Right lobe of liver (tissue), 4 donors: ENCODE measurements around the gene KISS1R.

ENCODE experiments used
- CTCF ChIP-seq, 4 donors: fragments of 200-600 bp in 3 of 4; fragments of 450-650 bp in 1 of 4; IDR thresholded peaks; one replicate each; pipeline versions ENCODE4 v1.5.1 to v1.8.0; 2016 to 2022; ENCODE audit warnings: antibody characterized with exemption in 4 of 4, mild to moderate bottlenecking in 2 of 4
- POLR2A ChIP-seq: fragments of 450-650 bp; IDR thresholded peaks from one replicate; pipeline ENCODE4 v1.6.1; 2017; ENCODE audit warnings: antibody characterized with exemption, mild to moderate bottlenecking
- donor health status: DM: no; HTN: no; CAD: no.
- donor health status: DM: no; HTN: no; CAD: no.
- donor health status: DM: no; HTN: yes; CAD: no.

- no peak for TF ChIP-seq CTCF (IDR thresholded peaks at IDR 0.05)
- no peak for TF ChIP-seq POLR2A
These were observed 15.1 kb upstream of the KISS1R start for GRCh38 chr19:902093-902370.
